ENCODE data around the gene LCK. TPM values are rescaled to one million over a fixed set of nuclear protein-coding genes. Genes with fewer than 3 reads are reported as not detected.

The LCK gene
- total and polyA plus RNA-seq, 9 of the 15 experiments (the other 6 are each of a cell fraction or from before 2014, with no cell fraction given), result 0.04 to 0.47 (median 0.13) TPM; not detected in 6

DNA sequence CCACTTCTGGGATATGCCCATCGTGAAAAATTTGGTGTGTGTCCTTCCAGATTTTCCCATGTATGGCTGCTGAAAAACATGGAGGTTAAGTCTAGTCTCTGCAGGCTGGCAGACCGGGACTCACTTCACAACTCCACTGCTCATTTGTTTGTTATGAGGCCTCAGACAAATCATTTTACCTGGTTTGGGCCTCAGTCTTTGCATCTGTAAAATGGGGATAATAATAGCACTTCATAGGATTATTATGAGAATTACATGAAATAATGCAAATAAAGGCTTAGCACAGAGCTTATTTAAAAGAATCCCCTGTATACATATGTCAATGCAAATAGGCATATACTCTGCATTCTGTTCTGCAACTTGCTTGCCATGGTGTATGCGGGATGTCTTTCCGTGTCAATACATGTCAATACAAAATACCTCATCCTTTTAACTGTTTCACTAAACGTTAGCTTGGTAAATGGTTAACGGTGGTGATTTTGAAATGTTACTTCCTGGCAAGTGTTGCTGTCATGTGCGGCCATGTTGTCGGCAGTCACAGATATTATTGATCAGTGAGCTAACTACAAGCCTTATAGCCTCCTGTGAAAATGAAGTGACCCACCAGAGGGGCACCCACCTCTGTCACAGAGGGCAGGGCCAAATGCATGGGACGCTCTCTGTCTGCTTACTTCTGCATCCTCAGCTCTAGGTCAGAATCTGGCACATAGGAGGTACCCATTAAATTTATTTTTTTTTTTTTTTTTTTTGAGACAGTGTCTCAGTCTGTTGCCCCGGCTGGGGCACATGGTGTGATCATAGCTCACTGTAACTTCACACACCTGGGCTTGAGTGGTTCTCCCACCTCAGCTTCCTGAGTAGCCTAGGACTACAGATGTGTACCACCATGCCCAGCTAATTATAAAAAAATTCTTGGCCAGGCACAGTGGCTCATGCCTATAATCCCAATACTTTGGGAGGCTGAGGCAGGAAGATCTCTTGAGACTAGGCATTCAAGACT is 4.3 kb downstream of the LCK start:
- Histone ChIP-seq H3K79me2 (ENCODE audit: control insufficient read depth, insufficient read depth, low read length) (no peaks in the 10 kb centered on the region), H2AFZ (ENCODE audit: low read depth, low read length) (no peak overlapping the region; the same call in 1 of the 2 replicates), H4K20me1 (replicated peaks; ENCODE audit: control insufficient read depth, insufficient read depth, low read length) (no peaks in the 10 kb centered on the region), H3K9me1 (ENCODE audit: control insufficient read depth, insufficient read depth, low read length) (no peaks in the 10 kb centered on the region), H3K36me3 (ENCODE audit: control insufficient read depth, insufficient read depth, low read length) (no peaks in the 10 kb centered on the region), H3K9ac (ENCODE audit: insufficient read depth in 1 of 2, low read depth in 2 of 2, low read length in 2 of 2) (no peak overlapping the region), H3K4me3 (no peak overlapping the region), H3K27ac (ENCODE audit: extremely low read depth, low read depth, low read length) (no peak overlapping the region), H3K9me3 (replicated peaks; ENCODE audit: control insufficient read depth, insufficient read depth, low read depth, low read length) (no peaks in the 10 kb centered on the region), H3K27me3 (ENCODE audit: control insufficient read depth in 2 of 2, insufficient read depth in 2 of 2, low read length in 2 of 2) (no peaks in the 10 kb centered on the region), H3K4me1 (replicated peaks in 1 of 2; ENCODE audit: control insufficient read depth in 2 of 2, insufficient read depth in 2 of 2, low read length in 2 of 2) (peaks cover 13 to 18% of the 10 kb centered on the region in 2 experiments; a peak in 4 of 5 replicates), H3K4me2 (ENCODE audit: insufficient read depth, low read length) (no peak overlapping the region)
- no peak for DNase-seq (ENCODE audit: extremely low read depth in 1 of 4, low spot score in 3 of 4)
- ChIA-PET POLR2A (interaction anchor here (0.7 to 2.2 kb wide), 4 partner anchors 8 to 102 kb away, joined by 3 to 9 read pairs (median 3); partner anchors contain the start of gene FAM167B), CTCF (ENCODE audit: low intra/inter-chr PET ratio) (no interaction called here)
- intact Hi-C loops (cut with micrococcal nuclease), result no loop called here
- WGBS (ENCODE audit: insufficient coverage, low coverage, missing lambda C conversion rate), result 56% methylated on average over 10 of the region's 10 CpGs
- in situ Hi-C loops (cut with MboI), result no loop called here
- no peak for ATAC-seq
- no peak for FAIRE-seq
- BruUV-seq (replicated peaks), result no TSS peak
- TF ChIP-seq DNMT1 (IDR thresholded peaks at IDR 0.05), result no peak
- TF ChIP-seq ZBTB33 (CRISPR knock-in tag; IDR thresholded peaks at IDR 0.05), result no peak
- TF ChIP-seq, protein P1, sequence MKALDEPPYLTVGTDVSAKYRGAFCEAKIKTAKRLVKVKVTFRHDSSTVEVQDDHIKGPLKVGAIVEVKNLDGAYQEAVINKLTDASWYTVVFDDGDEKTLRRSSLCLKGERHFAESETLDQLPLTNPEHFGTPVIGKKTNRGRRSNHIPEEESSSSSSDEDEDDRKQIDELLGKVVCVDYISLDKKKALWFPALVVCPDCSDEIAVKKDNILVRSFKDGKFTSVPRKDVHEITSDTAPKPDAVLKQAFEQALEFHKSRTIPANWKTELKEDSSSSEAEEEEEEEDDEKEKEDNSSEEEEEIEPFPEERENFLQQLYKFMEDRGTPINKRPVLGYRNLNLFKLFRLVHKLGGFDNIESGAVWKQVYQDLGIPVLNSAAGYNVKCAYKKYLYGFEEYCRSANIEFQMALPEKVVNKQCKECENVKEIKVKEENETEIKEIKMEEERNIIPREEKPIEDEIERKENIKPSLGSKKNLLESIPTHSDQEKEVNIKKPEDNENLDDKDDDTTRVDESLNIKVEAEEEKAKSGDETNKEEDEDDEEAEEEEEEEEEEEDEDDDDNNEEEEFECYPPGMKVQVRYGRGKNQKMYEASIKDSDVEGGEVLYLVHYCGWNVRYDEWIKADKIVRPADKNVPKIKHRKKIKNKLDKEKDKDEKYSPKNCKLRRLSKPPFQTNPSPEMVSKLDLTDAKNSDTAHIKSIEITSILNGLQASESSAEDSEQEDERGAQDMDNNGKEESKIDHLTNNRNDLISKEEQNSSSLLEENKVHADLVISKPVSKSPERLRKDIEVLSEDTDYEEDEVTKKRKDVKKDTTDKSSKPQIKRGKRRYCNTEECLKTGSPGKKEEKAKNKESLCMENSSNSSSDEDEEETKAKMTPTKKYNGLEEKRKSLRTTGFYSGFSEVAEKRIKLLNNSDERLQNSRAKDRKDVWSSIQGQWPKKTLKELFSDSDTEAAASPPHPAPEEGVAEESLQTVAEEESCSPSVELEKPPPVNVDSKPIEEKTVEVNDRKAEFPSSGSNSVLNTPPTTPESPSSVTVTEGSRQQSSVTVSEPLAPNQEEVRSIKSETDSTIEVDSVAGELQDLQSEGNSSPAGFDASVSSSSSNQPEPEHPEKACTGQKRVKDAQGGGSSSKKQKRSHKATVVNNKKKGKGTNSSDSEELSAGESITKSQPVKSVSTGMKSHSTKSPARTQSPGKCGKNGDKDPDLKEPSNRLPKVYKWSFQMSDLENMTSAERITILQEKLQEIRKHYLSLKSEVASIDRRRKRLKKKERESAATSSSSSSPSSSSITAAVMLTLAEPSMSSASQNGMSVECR (CRISPR knock-in tag; IDR thresholded peaks at IDR 0.05), result no peak
- no peak for TF ChIP-seq ZNF174 (CRISPR knock-in tag; IDR thresholded peaks at IDR 0.05)
- no peak for TF ChIP-seq CBFA2T2 (conservative IDR thresholded peaks at IDR 0.05)
- no peak for TF ChIP-seq ZNF124 (CRISPR knock-in tag; IDR thresholded peaks at IDR 0.05)
- no peak for TF ChIP-seq SPI1 (IDR thresholded peaks at IDR 0.05; ENCODE audit: borderline replicate concordance, low read depth, low read length)
- no peak for TF ChIP-seq SMARCC2 (IDR thresholded peaks at IDR 0.05; ENCODE audit: low read depth)
- no peak for TF ChIP-seq ZBED1 (IDR thresholded peaks at IDR 0.05)
- no peak for TF ChIP-seq ZNF398 (CRISPR knock-in tag; IDR thresholded peaks at IDR 0.05)
- no peak for TF ChIP-seq DMBX1 (CRISPR knock-in tag; IDR thresholded peaks at IDR 0.05; ENCODE audit: borderline replicate concordance)
- TF ChIP-seq BCOR (IDR thresholded peaks at IDR 0.05), result peak; percentile 92
- no peak for TF ChIP-seq HMG20A (CRISPR knock-in tag; conservative IDR thresholded peaks at IDR 0.05)
- no peak for TF ChIP-seq GTF2A2 (tag; IDR thresholded peaks at IDR 0.05)
- TF ChIP-seq LARP7 (IDR thresholded peaks at IDR 0.05), result no peak

All from K562 (cell line).